ENCODE results near the gene SLC17A8.

Gene SLC17A8

GRCh38 chr12:100391856-100392255 lies 35.0 kb downstream of the SLC17A8 start:
- Histone ChIP-seq H3K4me1 (ENCODE audit: control insufficient read depth, insufficient read depth, low read depth, low read length) (no peaks in the 10 kb centered on the region), H2BK12ac (ENCODE audit: low read length in 2 of 2) (no peak overlapping the region), H3K79me1 (replicated peaks; ENCODE audit: low read length, poor library complexity, severe bottlenecking) (no peaks in the 10 kb centered on the region), H2BK15ac (ENCODE audit: low read depth, poor library complexity, severe bottlenecking) (no peak overlapping the region), H4K91ac (ENCODE audit: low read length) (no peak overlapping the region), H3K23ac (ENCODE audit: low read length in 2 of 2) (no peak overlapping the region), H3K27ac (ENCODE audit: low read length, poor library complexity, severe bottlenecking) (no peak overlapping the region), H3K4me2 (ENCODE audit: low read length, poor library complexity, severe bottlenecking) (no peak overlapping the region), H3K4ac (ENCODE audit: low read depth in 1 of 2, low read length in 2 of 2) (no peak overlapping the region), H2AFZ (ENCODE audit: low read depth, low read length) (no peak overlapping the region), H3K18ac (ENCODE audit: low read depth in 1 of 2, low read length in 2 of 2) (no peak overlapping the region), H4K8ac (ENCODE audit: low read length) (no peak overlapping the region), H3K4me3 (ENCODE audit: insufficient read depth in 1 of 2, low read depth in 1 of 2, low read length in 2 of 2) (no peak overlapping the region), H3K36me3 (ENCODE audit: control insufficient read depth in 1 of 2, insufficient read depth in 2 of 2, low read depth in 1 of 2, low read length in 2 of 2) (no peaks in the 10 kb centered on the region), H3K27me3 (ENCODE audit: control insufficient read depth in 1 of 2, insufficient read depth in 1 of 2, low read length in 2 of 2) (peaks cover 0 to 5% of the 10 kb centered on the region in 2 experiments), H3K9ac (ENCODE audit: low read length) (no peak overlapping the region), H2BK120ac (ENCODE audit: low read depth, low read length) (no peak overlapping the region), H3K14ac (ENCODE audit: low read length in 2 of 2) (no peak overlapping the region), H2BK5ac (ENCODE audit: low read depth, low read length, poor library complexity, severe bottlenecking) (no peak overlapping the region), H3K9me3 (ENCODE audit: control insufficient read depth, low read length) (no peaks in the 10 kb centered on the region), H2AK5ac (ENCODE audit: low read length, severe bottlenecking) (no peak overlapping the region)
- WGBS: 86% methylated on average over 1 of the region's 2 CpGs
- no peak for DNase-seq

GRCh38 chr12:100393200-100393599 lies 36.3 kb downstream of the SLC17A8 start:
- WGBS: 93% methylated on average over 3 of the region's 6 CpGs
- Histone ChIP-seq H3K18ac (ENCODE audit: low read depth in 1 of 2, low read length in 2 of 2) (no peak overlapping the region), H3K36me3 (ENCODE audit: control insufficient read depth in 1 of 2, insufficient read depth in 2 of 2, low read depth in 1 of 2, low read length in 2 of 2) (no peaks in the 10 kb centered on the region), H3K4me3 (ENCODE audit: insufficient read depth in 1 of 2, low read depth in 1 of 2, low read length in 2 of 2) (no peak overlapping the region), H2BK5ac (ENCODE audit: low read depth, low read length, poor library complexity, severe bottlenecking) (no peak overlapping the region), H3K79me1 (replicated peaks; ENCODE audit: low read length, poor library complexity, severe bottlenecking) (no peaks in the 10 kb centered on the region), H3K4me2 (ENCODE audit: low read length, poor library complexity, severe bottlenecking) (no peak overlapping the region), H3K14ac (ENCODE audit: low read length in 2 of 2) (no peak overlapping the region), H3K27ac (ENCODE audit: low read length, poor library complexity, severe bottlenecking) (no peak overlapping the region), H4K91ac (ENCODE audit: low read length) (no peak overlapping the region), H3K9ac (ENCODE audit: low read length) (no peak overlapping the region), H3K23ac (ENCODE audit: low read length in 2 of 2) (no peak overlapping the region), H4K8ac (ENCODE audit: low read length) (no peak overlapping the region), H3K27me3 (ENCODE audit: control insufficient read depth in 1 of 2, insufficient read depth in 1 of 2, low read length in 2 of 2) (peaks cover 0 to 1% of the 10 kb centered on the region in 2 experiments), H3K4ac (ENCODE audit: low read depth in 1 of 2, low read length in 2 of 2) (no peak overlapping the region), H2BK12ac (ENCODE audit: low read length in 2 of 2) (no peak overlapping the region), H2AK5ac (ENCODE audit: low read length, severe bottlenecking) (no peak overlapping the region), H2BK120ac (ENCODE audit: low read depth, low read length) (no peak overlapping the region), H3K4me1 (ENCODE audit: control insufficient read depth, insufficient read depth, low read depth, low read length) (no peaks in the 10 kb centered on the region), H2AFZ (ENCODE audit: low read depth, low read length) (no peak overlapping the region), H2BK15ac (ENCODE audit: low read depth, poor library complexity, severe bottlenecking) (no peak overlapping the region), H3K9me3 (ENCODE audit: control insufficient read depth, low read length) (no peaks in the 10 kb centered on the region)
- DNase-seq: no peak

GRCh38 chr12:100395811-100396210 lies 38.9 kb downstream of the SLC17A8 start:
- Histone ChIP-seq H2BK120ac (ENCODE audit: low read depth, low read length) (no peak overlapping the region), H3K14ac (ENCODE audit: low read length in 2 of 2) (no peak overlapping the region), H2BK12ac (ENCODE audit: low read length in 2 of 2) (no peak overlapping the region), H3K27ac (ENCODE audit: low read length, poor library complexity, severe bottlenecking) (no peak overlapping the region), H2AFZ (ENCODE audit: low read depth, low read length) (no peak overlapping the region), H2BK15ac (ENCODE audit: low read depth, poor library complexity, severe bottlenecking) (no peak overlapping the region), H3K4me3 (ENCODE audit: insufficient read depth in 1 of 2, low read depth in 1 of 2, low read length in 2 of 2) (no peak overlapping the region), H3K9me3 (ENCODE audit: control insufficient read depth, low read length) (no peaks in the 10 kb centered on the region), H2BK5ac (ENCODE audit: low read depth, low read length, poor library complexity, severe bottlenecking) (no peak overlapping the region), H4K8ac (ENCODE audit: low read length) (no peak overlapping the region), H3K9ac (ENCODE audit: low read length) (no peak overlapping the region), H3K4me1 (ENCODE audit: control insufficient read depth, insufficient read depth, low read depth, low read length) (peaks cover 1% of the 10 kb centered on the region), H3K36me3 (ENCODE audit: control insufficient read depth in 1 of 2, insufficient read depth in 2 of 2, low read depth in 1 of 2, low read length in 2 of 2) (no peaks in the 10 kb centered on the region), H3K27me3 (ENCODE audit: control insufficient read depth in 1 of 2, insufficient read depth in 1 of 2, low read length in 2 of 2) (peaks cover 0 to 6% of the 10 kb centered on the region in 2 experiments), H3K4ac (ENCODE audit: low read depth in 1 of 2, low read length in 2 of 2) (no peak overlapping the region), H3K18ac (ENCODE audit: low read depth in 1 of 2, low read length in 2 of 2) (no peak overlapping the region), H3K79me1 (replicated peaks; ENCODE audit: low read length, poor library complexity, severe bottlenecking) (no peaks in the 10 kb centered on the region), H2AK5ac (ENCODE audit: low read length, severe bottlenecking) (no peak overlapping the region), H3K4me2 (ENCODE audit: low read length, poor library complexity, severe bottlenecking) (no peak overlapping the region), H3K23ac (ENCODE audit: low read length in 2 of 2) (no peak overlapping the region), H4K91ac (ENCODE audit: low read length) (no peak overlapping the region)
- WGBS: 88% methylated on average over 5 of the region's 6 CpGs
- no peak for DNase-seq

- H2AFZ ChIP-seq (ENCODE audit: low read depth, low read length): no peak overlapping the region
- H3K4me1 ChIP-seq (ENCODE audit: control insufficient read depth, insufficient read depth, low read depth, low read length): peaks cover 3% of the 10 kb centered on the region
- no peak overlapping the region for H3K4me2 ChIP-seq (ENCODE audit: low read length, poor library complexity, severe bottlenecking)
- no peaks in the 10 kb centered on the region for H3K79me1 ChIP-seq (replicated peaks; ENCODE audit: low read length, poor library complexity, severe bottlenecking)
- no peak overlapping the region for H2BK5ac ChIP-seq (ENCODE audit: low read depth, low read length, poor library complexity, severe bottlenecking)
- H4K8ac ChIP-seq (ENCODE audit: low read length): no peak overlapping the region
- no peak overlapping the region for H3K4ac ChIP-seq (ENCODE audit: low read depth in 1 of 2, low read length in 2 of 2)
- no peak for DNase-seq
- no peak overlapping the region for H3K18ac ChIP-seq (ENCODE audit: low read depth in 1 of 2, low read length in 2 of 2)
- H2BK12ac ChIP-seq (ENCODE audit: low read length in 2 of 2): no peak overlapping the region
- H3K27ac ChIP-seq (ENCODE audit: low read length, poor library complexity, severe bottlenecking): no peak overlapping the region
- no peak overlapping the region for H3K4me3 ChIP-seq (ENCODE audit: insufficient read depth in 1 of 2, low read depth in 1 of 2, low read length in 2 of 2)
- no peak overlapping the region for H3K9ac ChIP-seq (ENCODE audit: low read length)
- no peak overlapping the region for H2BK15ac ChIP-seq (ENCODE audit: low read depth, poor library complexity, severe bottlenecking)
- no peak overlapping the region for H3K14ac ChIP-seq (ENCODE audit: low read length in 2 of 2)
- H3K9me3 ChIP-seq (ENCODE audit: control insufficient read depth, low read length): no peaks in the 10 kb centered on the region
- H3K23ac ChIP-seq (ENCODE audit: low read length in 2 of 2): no peak overlapping the region
- no peaks in the 10 kb centered on the region for H3K36me3 ChIP-seq (ENCODE audit: control insufficient read depth in 1 of 2, insufficient read depth in 2 of 2, low read depth in 1 of 2, low read length in 2 of 2)
- H2AK5ac ChIP-seq (ENCODE audit: low read length, severe bottlenecking): no peak overlapping the region
- H2BK120ac ChIP-seq (ENCODE audit: low read depth, low read length): no peak overlapping the region
- H3K27me3 ChIP-seq (ENCODE audit: control insufficient read depth in 1 of 2, insufficient read depth in 1 of 2, low read length in 2 of 2): peaks cover 0 to 6% of the 10 kb centered on the region in 2 experiments
- H4K91ac ChIP-seq (ENCODE audit: low read length): no peak overlapping the region
Measured at GRCh38 chr12:100398307-100398706, 41.4 kb downstream of the SLC17A8 start.

All from mesenchymal stem cell (in vitro differentiated cells and primary cell).